Ammon's horn (tissue), 1 donor: ENCODE data around the gene RAB11FIP3.
"Not testable (repeated sequence)": the region's sequence is repeated elsewhere in the genome, so short reads cannot be mapped to it uniquely, and the experiment has no call there.

Experiments
- DNase-seq: peaks from one replicate; pipeline ENCODE4 v3.0.0-alpha.2; 2016; ENCODE audit warnings: low spot score

The RAB11FIP3 gene

DNA sequence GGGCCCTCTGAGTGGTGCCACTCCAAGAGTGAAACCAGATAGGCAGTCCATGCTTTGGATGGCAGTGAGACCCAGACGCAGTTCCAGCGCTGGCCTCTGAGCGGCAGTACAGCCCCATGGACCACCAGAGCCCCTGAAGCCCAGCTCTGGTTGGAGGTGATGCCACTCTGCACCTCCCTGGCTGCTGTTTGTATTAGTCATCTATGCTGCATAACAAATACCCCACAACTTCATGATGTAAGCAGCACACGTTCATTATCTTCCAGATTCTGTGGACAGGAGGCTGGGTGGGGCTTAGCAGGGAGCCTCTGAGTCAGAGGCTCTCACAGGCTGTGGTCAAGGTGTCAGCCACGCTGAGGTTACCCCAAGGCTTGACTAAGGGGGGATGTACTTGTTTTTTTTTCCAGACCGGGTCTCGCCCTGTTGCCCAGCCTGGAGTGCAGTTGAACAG, 33.5 kb upstream of the RAB11FIP3 start:
- no peak for DNase-seq

DNA sequence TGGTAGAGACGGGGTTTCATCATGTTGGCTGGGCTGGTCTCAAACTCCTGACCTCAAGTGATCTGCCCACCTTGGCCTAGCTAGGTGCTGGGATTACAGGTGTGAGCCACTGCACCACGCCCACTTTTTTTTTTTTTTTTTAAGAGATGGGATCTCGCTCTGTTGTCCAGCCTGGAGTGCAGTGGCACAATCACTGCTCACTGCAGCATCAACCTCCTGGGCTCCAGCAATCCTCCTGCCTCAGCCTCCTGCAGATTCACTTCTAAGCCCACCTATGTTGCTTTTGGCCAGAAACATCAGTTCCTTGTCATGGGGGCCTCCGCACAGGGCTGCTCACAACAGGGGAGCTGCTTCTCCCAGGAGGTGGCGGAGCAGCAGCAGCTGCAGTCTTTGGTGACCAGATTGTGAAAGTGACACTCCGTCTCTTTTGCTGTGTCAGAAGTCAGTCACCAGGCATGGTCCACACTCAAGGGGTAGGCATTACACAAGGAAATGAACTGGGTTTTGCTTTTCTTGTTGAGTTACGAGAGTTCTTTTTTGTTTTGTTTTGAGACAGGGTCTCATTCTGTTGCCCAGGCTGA, 32.9 kb upstream of the RAB11FIP3 start:
- peak; percentile 1 for DNase-seq

DNA sequence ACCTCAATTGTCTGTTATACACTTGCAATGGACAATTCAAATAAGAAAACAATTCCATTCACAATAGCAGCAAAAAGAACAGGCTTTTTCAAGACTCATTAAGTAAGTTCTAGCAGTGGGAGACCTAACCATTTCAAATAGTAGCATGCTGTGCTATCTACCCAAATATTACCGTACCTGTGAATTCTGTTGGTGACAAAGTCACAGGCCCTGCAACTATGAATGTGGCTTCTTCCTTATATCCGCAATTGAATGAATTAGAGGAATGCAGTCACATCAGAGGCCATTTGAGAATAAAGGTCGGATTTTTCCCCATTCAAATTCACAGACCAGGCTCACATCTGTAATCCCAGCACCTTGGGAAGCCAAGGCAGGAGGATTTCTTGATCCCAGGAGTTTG, 29.2 kb upstream of the RAB11FIP3 start:
- no peak for DNase-seq

DNA sequence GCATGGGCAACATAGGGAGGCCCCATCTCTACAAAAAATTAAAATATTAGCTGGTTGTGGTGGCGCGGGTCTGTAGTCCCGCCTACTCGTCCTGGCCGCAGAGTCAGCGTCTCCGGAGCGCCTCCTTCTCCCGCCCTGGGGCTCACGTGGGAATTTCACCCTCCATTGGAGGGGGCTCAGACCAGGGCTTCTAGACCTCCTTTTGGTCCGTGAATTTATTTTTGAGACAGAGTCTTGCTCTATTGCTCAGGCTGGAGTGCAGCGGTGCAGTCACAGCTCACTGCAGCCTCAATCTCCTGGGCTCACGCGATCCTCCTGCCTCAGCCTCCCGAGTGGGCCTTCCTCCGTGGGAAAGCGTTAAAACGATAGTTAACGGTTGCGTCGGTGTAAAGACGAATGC, 28.8 kb upstream of the RAB11FIP3 start:
- DNase-seq: no peak

DNA sequence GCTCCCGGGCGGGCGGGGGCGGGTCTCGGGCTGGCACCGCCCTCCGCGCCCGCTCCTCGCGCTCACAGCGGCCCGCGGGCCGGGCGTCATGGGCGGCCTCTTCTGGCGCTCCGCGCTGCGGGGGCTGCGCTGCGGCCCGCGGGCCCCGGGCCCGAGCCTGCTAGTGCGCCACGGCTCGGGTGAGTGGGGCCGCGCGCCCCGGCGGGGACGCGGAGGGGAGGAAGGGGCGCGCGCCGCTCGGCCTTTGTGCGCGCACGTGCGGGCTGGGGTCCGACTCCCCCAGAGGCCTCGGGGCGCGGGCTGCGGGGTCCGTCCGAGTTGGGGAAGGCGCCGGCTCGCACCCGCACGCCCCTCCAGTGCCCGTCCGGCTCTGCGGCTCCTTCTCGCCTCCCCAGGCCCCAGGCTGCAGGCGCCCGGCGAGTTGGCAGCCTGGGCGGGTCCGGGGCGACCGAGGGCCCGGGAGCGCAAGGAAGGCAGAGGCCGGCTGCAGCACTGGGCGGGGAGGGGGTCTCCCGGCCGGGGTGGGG, 28.3 kb upstream of the RAB11FIP3 start, which contains the start of gene NME4:
TSS of gene NME4 (plus strand) at position 65 of the 527 bp plus-strand sequence. CDS start at position 89, 24 bp downstream.
- DNase-seq: no peak

GRCh38 chr16:397736-398332, 27.6 kb upstream of the RAB11FIP3 start:
- peak; percentile 63 for DNase-seq

GRCh38 chr16:398561-399339, 26.7 kb upstream of the RAB11FIP3 start:
- DNase-seq: no peak

DNA sequence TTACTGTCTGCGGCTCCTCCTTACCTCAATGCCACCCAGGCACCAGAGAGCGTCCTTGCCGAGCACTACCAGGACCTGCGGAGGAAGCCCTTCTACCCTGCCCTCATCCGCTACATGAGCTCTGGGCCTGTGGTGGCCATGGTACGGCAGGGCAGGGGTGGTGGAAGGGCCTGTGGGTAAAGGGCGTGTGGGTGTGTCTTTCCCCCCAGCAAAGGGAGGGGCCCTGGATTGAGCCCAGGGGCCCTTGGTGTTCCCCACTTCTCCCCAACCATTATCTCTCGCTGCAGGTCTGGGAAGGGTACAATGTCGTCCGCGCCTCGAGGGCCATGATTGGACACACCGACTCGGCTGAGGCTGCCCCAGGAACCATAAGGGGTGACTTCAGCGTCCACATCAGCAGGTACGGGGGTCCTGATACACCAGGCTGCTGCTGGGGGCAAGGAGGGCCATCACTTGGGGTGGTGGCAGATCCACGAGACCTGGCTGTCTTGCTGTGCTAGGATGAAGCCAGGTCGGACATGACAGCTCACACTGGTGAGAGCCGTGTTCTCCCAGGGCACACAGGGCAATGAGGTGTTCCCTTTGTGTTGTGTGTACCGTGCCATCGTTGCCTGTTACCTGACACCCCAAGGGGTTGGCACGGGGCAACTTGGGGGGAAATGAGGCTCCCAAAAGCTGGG, 26.0 kb upstream of the RAB11FIP3 start:
- no peak for DNase-seq

DNA sequence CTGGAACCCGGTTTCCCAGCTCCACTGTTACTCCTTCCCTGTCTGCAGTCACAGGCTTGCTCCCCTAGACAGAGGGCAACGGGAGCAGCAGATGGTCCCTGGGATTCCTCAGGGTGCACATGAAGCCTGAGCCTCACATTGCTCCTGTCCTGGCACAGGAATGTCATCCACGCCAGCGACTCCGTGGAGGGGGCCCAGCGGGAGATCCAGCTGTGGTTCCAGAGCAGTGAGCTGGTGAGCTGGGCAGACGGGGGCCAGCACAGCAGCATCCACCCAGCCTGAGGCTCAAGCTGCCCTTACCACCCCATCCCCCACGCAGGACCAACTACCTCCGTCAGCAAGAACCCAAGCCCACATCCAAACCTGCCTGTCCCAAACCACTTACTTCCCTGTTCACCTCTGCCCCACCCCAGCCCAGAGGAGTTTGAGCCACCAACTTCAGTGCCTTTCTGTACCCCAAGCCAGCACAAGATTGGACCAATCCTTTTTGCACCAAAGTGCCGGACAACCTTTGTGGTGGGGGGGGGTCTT, 25.3 kb upstream of the RAB11FIP3 start:
- DNase-seq: no peak

GRCh38 chr16:401468-402348, 23.7 kb upstream of the RAB11FIP3 start, which contains the start of gene DECR2:
Gene DECR2 (plus strand): TSS chr16:401885. CDS start chr16:401964, 79 bp downstream.
- DNase-seq: peak; percentile 90

GRCh38 chr16:404971-405486, 20.4 kb upstream of the RAB11FIP3 start:
- no peak for DNase-seq

DNA sequence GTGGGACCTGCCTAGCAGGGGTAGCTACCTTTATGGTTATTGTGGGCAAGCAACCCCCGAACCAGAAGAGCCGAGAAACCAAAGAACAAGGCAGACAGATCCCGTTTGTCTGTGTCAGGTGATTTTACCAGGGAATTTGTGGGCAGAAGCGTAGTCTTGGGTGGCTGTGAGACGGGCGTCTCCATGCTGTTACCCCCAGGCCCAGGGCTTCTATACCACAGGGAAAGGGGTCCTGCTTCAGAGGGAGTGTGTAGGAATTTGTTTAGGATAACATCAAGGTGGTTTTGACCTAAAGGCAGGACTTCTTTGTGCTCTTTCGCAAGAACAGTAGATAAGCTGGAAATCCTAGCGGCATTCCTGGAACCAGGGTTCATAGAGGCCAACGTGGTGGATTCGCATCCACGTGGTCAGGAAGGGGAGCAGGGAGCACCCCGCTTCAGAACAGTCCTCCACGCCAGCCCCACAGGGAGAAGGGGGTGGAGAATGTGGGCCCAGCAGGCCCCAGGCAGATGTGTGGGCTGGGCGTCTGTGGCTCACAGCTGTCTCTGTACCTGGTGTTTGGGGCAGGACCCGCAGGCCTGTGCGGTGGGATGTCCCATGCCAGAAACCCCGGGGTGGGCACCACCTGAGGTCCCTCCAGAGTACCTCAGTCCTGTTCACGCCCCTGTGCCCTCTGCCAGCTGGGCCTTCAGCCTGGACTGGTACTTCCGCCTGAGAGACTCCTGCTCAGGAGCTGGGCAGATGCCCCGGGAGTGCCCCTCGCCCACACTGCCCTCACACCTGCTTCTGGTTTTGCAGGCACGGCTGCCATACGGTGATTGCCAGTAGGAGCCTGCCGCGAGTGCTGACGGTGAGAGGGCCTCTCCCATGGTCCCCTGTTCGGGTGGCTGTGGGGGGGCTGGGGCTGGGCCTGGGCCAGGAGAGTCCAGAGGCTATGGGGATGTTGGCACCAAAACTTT, 19.6 kb upstream of the RAB11FIP3 start:
- DNase-seq: no peak

DNA sequence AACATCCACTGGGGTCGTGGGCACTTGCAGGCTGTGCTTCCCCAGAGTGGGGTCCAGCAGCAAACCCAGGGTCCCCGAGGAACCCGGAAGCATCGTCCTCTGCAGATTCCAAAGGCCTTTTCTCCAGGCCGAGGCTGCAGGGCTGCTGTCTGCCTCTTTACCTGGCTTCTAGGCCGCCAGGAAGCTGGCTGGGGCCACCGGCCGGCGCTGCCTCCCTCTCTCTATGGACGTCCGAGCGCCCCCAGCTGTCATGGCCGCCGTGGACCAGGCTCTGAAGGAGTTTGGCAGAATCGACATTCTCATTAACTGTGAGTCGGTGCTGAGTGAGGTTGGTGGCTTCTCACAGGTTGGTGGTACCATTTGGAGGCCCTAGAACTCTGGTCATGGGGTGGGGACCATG, 18.2 kb upstream of the RAB11FIP3 start:
- DNase-seq: no peak

DNA sequence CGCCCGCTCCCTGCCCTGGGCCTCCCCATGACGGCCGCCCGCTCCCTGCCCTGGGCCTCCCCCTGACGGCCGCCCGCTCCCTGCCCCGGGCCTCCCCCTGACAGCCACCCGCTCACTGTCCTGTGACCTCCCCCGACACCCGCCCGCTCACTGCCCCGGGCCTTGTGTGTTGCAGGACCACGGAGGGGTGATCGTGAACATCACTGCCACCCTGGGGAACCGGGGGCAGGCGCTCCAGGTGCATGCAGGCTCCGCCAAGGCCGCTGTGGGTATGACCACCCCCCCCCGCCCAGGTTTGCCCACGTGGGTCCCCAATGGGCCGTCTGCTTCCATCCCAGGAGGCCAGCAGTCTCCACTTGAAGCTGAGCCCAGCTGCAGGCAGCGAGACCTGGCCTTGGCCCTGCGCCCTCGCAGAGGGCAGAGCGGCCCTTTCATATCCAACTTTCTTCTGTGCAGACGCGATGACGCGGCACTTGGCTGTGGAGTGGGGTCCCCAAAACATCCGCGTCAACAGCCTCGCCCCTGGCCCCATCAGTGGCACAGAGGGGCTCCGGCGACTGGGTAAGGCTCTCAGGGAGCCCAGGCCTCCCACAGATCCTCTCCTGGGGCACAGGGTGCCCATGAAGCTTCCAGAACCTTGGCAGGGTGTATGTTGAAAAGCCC, 14.8 kb upstream of the RAB11FIP3 start:
- no peak for DNase-seq

- no peak for DNase-seq
These were observed 13.7 kb upstream of the RAB11FIP3 start for GRCh38 chr16:411576-412265.

DNA sequence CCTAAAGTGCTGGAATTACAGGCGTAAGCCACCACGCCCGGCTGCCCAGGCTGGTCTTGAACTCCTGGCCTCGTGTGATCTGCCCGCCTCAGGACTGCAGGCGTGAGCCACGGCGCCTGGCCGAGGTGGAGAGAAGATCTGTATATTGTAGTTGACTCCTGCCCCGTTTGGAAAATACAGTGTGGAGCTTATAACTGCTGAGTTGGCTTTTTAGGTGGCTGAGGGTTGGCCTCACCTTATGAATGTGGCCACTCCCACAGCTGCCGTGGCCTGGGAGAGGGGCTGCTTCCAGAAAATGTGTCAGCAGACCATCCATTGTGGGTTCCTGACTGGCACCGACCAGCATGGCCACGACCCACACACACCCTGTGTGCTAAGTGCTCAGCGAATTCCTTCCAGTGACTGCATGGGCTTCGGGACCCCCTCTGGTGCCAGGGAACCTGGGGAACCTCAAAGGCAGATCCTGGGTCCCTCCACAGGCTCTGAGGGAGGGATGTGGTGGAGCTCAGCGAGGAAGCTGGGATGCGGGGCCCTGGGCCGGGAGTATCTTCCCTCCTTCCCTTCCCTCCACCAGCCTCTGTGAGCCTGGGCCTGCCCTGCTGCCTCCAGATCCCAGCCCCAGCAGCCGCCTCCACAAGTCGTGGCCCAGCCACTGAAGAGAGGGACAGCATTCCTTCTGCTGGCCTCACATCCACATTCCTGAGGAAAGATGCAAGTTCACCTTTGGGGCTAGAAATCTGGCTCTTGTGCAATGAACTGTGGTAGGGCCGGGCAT, 10.9 kb upstream of the RAB11FIP3 start:
- no peak for DNase-seq

DNA sequence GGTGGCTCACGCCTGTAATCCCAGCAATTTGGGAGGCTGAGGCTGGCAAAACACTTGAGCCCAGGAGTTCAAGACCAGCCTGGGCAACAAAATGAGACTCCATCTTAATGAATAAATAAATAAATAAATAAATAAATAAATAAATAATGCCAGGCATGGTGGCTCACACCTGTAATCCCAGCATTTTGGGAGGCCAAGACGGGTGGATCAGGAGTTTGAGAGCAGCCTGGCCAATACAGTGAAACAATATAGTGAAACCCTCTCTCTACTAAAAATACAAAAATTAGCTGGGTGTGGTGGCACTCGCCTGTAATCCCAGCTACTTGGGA, 10.3 kb upstream of the RAB11FIP3 start:
- not testable (repeated sequence) for DNase-seq

DNA sequence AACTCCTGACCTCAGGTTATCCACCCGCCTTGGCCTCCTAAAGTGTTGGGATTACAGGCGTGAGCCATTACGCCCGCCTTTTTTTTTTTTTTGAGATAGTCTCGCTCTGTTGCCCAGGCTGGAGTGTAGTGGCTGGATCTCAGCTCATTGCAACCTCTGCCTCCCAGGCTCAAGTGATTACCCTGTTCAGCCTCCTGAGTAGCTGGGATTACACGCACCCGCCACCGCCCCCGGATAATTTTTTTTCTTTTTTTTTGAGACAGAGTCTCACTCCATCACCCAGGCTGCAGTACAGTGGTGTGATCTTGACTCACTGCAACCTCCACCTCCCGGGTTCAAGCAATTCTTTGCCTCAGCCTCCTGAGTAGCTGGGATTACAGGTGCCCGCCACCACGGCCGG, 3.3 kb upstream of the RAB11FIP3 start:
- DNase-seq: not testable (repeated sequence)
